IPS-18c (cell line): ENCODE measurements around the gene CYTH3.

Experiments used
- H3K4me3 ChIP-seq: 2 replicates; pipeline ENCODE4 v1.7.0; 2013; ENCODE audit warnings: low read depth, mild to moderate bottlenecking, low read length, moderate library complexity; ENCODE audit not compliant: insufficient read depth
- H3K9me3 ChIP-seq: one replicate; pipeline ENCODE4 v1.6.1; 2013; ENCODE audit warnings: mild to moderate bottlenecking, low read length, moderate library complexity; ENCODE audit not compliant: control insufficient read depth, insufficient read depth

Gene CYTH3

DNA sequence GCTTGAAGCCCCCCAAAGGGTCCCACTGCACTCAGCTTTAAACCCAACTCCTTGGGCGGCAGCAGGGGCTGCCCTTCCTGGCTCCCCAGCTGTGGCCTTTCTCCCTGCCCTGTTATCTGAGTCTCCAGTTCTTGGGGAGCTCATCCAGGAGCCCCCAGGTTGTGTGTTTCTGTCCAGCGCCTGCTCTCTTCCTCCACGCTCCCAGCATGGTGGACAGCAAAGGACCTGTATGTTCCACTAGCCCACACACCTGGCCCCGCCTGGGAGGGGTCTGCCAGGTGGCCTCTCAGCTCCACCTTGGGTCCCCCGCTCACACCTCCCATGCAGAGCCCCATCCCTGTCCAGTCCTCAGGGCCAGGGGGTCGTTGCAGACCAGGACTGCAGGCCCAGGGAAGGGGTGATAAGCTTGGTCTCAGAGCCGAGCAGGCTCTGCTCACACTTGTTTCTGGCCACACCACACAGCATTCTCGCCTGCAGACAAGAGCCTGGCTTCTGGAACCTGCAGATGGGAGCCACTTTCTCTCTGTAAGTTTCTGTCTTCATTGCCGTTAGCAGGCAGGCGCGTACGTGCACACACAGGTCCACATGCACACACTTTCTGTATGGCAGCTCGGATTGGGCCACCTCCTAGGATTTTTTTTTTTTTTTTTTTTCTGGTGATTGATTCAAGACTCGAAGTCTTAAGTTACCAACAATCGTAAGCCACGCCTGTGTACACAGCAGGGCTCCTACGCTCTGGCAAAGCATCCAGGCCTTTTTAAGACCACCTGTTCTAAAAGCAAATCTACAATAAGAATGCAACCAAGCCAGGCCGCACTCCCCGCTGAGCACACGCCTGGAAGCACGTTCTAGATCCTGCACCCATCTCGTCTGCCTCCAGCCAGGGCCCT, 104.6 kb downstream of the CYTH3 start:
- Histone ChIP-seq H3K9me3 (no peaks in the 10 kb centered on the region), H3K4me3 (no peak overlapping the region)

DNA sequence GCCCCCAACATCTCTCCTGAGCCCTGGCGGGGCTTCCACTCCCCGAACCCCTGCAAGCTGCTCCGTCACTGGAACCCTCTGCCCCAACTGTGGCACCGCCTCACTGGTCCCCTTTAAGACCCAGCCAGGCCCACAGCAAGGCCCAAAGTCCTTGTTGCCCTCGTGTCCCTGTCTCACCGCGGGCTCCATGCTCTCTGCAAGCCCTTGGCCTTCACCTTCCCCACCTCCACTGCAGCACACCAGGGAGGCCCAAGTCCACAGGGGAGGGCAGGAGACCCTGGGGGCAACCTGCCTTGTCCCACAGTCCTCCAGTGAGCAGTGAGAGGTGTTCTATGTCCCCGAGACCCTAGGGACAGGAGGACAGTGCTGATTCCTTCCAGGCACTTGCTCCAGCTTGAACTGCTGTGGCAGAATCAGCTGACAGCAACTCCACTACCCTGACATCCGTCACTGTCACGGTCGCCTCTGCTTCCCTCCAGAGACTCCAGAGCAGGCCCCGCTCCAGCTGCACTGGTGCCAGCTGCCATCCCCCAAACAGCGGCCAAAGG, 105.3 kb downstream of the CYTH3 start:
- H3K4me3 ChIP-seq: no peak overlapping the region
- no peaks in the 10 kb centered on the region for H3K9me3 ChIP-seq

DNA sequence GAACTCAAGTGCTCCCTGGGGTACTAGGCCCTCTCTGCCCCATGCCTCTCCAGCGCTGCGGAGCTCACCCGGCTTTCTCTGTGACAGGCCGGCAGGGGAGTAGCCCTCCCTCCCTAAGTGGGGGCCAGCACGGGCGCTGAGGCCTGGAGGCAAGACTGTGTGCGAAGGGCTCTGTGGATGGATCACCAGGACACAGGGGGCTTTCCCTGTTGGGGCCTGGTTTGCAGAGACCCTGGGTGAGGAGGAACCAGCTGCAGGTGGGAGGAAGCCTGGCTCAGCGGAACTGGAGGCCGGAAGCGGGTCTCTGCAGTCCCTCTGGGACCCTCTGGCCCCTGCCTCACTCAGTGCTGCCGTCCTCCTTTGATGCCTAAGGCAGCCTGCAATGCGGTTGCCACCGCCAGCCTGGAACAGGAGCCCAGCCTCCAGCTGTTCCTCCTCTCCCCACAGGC, 106.0 kb downstream of the CYTH3 start:
- H3K9me3 ChIP-seq: no peaks in the 10 kb centered on the region
- no peak overlapping the region for H3K4me3 ChIP-seq

DNA sequence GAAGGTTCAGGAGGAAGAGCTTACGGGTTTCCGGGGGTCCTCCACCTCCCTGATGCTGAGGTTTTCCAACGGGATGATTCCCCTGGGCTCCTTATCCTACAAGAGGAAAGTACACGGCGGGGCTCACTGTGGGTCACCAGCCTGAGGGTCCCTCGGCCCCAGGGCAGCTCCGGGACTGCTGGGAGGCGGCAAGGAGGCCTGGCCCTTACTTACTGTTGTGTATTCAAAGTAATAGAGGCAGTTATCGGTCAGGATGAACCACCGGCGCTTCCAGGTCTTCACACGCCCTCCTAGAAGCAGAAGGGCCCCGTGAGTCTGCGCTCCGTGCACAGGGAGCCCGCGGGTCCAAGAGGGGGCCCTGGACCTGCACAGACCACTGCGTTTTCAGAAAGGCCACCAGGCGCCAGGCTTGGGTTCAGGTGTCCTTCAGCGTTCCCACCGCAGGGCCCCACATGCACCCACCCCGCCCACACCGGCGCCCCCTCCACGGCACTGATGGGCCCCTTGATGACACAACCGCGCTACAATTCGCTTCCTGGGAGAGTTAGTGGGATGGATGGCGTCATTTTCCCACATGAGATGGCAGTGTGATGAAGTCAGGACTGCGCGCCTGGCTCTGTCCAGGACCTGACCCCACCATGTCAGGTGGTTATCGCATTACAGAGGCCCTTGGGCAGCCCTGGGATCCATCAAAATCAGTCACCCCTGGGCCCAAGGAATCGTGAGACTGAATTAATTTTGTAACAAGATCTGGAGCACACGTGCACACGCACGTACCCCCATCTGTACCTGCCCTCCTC, 106.7 kb downstream of the CYTH3 start:
- no peak overlapping the region for H3K4me3 ChIP-seq
- no peaks in the 10 kb centered on the region for H3K9me3 ChIP-seq

DNA sequence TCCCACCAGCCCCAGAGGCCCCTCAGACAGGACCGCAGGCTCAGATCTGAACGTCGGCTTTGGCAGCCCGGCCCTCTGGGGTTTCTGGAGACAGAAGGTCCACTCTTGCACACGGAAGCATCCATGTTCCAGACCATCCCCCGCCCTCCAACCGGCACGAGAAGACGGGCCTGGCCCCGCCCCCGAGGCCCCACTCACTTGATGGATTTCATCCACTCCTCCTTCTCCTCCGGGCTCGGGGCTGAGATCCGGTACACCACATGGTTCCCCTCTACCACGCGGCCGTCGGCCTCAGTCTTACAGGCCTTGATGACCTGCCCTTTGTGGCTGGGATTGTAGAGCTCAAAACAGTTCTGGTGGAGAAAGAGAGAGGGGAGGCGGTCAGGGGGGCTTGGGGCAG, 107.3 kb downstream of the CYTH3 start:
- no peaks in the 10 kb centered on the region for H3K9me3 ChIP-seq
- no peak overlapping the region for H3K4me3 ChIP-seq

DNA sequence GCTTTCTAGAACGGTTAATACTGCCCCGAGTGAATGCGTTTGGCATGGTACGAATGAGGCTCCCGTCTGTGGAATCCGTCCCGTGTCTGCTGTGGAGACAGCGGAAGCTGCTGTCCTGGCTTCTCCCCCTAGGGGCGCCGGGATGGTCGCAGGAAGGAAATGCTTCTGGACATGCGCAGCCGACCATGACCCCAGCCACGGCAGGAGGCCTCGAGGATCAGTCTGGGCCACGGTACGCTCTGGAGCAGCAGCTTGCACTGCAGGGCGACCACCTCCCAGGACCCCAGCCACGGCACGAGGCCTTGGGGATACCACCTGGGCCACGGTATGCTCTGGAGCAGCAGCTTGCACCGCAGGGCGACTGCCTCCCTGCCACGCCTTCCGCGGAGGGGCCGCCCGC, 107.9 kb downstream of the CYTH3 start:
- no peaks in the 10 kb centered on the region for H3K9me3 ChIP-seq
- H3K4me3 ChIP-seq: no peak overlapping the region

DNA sequence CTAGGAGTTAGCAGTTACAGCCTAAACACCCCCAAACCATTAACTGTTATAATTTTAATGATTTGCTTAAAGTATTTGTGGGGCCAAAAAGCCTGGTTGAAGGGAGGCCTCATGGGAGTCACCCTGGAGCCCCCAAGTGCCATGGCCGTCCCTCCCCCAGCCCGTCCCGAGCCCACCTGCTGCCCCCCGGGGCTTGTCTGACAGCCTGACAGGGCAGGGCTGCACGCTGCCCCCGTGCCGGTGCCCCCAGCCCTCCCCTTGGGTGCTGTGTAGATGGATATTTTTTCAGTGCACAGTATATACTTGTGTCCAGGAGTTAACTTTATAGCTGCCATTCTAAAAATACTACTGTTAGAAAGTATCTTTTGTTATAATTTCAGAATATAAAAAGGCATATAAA, 108.4 kb downstream of the CYTH3 start:
- H3K9me3 ChIP-seq: no peaks in the 10 kb centered on the region
- no peak overlapping the region for H3K4me3 ChIP-seq

DNA sequence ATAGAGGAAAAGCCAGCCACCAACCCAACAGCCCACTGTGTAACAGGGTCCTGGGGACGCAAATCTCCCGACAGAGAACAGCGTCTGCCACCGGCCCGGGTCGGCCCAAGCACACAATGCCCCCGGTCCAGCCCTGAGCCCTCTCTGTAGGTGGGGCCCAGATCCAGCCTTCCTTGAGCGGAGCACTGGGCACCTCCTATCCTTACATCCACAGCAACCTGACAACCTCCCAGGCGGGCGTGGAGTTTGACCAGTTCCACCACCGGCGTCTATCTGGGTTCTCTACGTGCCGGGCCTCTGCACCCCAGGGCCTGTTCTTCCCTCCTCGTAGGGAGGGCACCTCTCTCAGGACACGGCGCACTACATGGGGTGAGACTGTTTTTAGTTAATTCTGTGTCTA, 109.0 kb downstream of the CYTH3 start:
- Histone ChIP-seq H3K4me3 (no peak overlapping the region), H3K9me3 (no peaks in the 10 kb centered on the region)

DNA sequence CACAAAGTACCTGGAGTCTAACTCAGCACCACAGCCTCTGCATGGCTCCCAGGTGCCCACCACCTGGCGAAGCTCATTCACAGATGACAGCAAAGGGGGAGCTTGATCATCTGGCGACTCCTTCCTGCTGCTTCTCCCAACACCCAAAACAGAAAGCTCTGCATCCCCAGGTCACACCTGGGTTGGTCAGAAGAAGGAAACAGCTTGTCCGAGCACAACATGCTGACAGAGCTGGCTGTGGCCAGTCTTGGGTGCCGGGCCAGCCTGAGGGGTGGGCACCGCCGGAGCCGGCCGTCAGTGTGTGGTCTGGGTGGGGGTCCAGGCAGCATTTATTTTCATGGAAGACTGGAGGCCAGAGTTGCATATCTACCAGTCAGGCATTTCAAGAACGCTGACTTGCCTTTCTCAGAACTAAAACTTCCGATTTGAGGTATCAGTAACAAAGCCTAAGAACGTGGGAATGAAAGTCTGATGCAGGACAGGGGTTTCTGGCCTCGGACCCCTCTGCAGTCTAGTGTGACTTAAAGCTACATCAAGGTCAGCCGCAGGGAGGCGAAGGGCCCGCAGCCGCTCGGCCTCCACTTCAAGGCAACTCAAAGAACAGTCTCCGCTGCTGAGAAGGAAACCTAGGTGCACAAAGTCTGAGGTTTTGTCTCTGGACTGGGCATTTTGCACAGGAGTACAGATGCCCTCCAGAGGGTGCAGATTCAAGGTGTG, 109.6 kb downstream of the CYTH3 start:
- Histone ChIP-seq H3K9me3 (no peaks in the 10 kb centered on the region), H3K4me3 (no peak overlapping the region)

DNA sequence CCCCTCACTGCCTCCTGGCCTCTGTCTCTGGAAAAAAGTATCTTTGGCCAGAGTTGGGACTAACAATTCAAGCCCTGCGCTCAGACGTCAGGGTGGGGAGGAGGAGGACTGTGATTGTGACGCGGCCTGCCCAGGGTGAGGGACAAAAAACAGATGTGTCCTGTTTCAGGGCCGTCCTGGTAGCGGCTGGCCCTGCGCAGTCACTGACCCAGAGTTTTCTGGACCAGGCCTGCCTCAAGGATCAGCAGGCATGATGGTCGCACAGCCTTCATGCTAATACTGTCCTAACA, 110.1 kb downstream of the CYTH3 start:
- H3K4me3 ChIP-seq: no peak overlapping the region

DNA sequence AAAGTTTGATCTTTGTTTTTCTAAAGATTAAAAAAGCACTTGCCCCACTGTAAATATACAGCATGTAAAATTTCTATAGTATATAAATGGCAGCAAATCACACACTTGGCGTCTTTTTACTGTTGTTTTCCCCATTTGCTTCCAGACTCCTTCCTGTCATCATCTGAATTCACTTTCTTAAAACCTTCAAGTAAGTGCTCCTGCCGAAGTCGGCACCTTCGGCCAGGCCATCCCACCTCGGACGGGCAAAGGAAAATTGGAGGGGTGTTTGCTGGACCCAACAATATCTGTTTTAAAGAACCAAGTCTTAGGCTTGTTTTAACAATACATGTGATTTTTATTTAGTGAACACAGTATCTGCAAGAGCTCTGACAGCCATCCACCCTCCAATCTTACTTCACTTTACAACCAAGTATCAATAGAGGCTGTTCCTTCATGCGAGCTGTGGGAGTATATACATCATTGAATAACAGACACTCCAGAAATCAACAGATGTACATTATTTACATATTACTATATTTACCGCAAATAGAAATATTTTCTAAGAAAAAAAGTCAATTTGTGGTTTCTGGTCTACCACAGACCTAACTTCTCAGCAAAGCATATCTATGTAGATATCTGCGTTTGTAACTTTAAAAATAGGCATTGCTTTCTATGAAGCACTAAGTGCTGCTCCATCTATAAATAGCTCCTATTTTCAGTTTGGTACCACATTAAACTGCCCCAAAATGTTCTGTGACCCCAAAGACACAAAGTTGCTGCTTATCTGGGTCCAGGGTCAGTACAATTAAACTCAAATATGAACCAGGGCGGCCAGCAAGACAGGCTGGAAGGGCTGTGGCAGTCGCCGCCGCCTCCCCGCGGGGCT, 110.7 kb downstream of the CYTH3 start:
- Histone ChIP-seq H3K9me3 (peaks cover under 1% of the 10 kb centered on the region), H3K4me3 (no peak overlapping the region)

More for the DNA sequence above, 110.1 kb downstream of the CYTH3 start:
- no peaks in the 10 kb centered on the region for H3K9me3 ChIP-seq

DNA sequence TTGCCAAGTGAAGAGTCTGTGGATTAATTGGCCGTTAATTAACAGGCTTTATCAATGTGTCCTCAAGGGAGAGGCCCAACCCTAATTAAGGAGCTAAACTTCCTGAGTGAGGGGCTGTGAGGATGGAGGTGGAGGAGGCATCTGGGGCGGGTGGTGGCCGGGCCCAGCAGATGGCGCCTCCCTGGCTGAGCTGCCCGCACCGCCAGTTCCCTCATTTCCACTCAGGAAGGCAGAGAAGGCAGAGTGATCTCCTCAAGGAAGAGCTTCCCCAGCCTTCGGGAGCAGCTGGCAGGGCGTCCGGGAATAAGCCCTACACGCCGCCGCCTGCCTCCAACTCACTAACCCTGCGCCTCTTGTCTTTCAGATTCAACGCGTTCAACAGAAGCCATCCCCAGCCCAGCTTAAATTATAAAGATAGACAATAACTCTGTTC, 112.2 kb downstream of the CYTH3 start:
- peaks cover 2% of the 10 kb centered on the region for H3K9me3 ChIP-seq

DNA sequence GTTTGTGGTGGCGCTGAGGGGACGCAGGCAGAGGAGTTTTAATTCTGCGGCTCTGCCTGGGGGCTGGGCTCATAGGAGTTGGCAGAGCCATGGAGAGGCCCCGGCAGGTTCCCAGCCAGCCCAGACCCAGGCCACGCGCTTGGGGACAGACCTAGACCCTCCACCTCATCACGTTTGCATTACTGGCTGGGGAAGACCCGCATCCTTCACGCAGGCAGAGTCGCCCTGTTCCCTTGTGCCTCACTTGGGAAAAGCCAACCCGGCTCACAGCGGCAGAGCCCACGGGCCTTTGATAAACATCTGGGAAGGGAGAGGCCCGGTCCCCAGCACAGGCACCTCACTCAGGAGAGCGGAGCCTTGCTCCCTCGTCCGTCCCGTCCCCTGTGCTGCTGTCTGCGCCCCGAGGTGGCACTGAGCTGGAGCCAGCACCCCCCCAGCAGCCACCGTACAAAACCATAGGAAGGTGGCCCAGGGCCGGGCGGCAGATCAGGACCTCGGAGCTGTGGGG, 112.8 kb downstream of the CYTH3 start:
- no peak overlapping the region for H3K4me3 ChIP-seq
- H3K9me3 ChIP-seq: peaks cover 2% of the 10 kb centered on the region

More for the DNA sequence above, 112.2 kb downstream of the CYTH3 start:
- no peak overlapping the region for H3K4me3 ChIP-seq

DNA sequence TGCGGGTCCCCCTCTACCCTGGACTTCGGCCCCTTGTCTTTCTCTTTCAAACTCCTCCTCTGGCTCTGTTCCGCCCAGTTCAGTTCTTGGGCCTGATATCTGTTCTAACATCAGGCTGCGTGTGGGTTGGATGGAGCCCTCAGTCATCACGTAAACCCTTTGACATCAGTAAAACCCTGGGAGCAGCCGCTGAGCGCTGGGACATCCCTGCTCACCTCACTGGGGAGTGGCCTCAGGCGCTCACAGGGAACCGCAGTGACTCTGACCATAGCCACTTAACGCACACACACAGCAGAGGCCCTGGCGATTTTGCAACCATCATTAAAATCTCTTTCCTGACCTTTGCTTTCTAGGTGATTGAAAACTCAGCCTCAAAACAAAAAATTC, 113.3 kb downstream of the CYTH3 start:
- Histone ChIP-seq H3K9me3 (peaks cover 2% of the 10 kb centered on the region), H3K4me3 (no peak overlapping the region)

DNA sequence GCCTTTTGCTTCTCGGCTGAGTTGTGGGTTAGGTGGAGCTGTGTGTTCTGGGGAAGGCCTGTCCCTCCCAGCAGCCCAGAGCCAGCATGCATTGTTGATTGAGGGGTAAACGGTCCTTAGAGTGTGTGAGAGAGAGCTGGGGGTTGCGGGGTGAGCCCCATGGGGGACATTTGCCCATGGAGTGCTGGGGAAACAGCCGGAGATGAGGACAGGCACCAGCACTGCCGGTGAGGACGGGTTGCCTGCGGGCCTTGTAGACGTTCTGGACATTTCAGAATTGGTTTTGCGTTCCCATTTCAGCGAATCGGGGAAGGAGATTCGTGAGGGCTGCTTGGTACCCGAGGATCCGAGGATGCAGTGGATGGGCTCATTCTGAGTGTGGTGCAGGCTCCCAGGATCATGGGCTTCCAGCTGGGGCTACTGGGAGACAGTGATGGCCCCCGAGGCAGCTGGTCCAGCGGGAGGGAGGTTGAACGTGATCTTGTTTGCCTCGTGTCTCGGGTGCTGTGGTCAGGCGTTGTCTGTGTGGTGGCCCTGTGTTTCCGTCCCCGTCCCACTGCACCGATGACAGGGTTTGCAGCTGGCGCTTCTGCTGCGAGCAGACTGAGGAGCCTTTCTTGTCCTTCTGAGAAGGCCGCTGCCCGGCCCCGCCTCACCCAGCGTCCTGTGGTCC, 113.9 kb downstream of the CYTH3 start:
- no peak overlapping the region for H3K4me3 ChIP-seq

More for the DNA sequence above, 113.9 kb downstream of the CYTH3 start:
- peaks cover 2% of the 10 kb centered on the region for H3K9me3 ChIP-seq
